Cardiac fibroblast (primary cell): Measurements from ENCODE around the gene THOC5.
"Not testable (repeated sequence)": the region's sequence is repeated elsewhere in the genome, so short reads cannot be mapped to it uniquely, and the experiment has no call there.

Source experiments
- DNase-seq, 2 donors: peaks; one replicate each; pipeline versions ENCODE4 v3.0.0 to v3.0.0-alpha.2; 2010; ENCODE audit warnings: low read depth in 2 of 2
- H3K4me3 ChIP-seq, 2 donors: replicated peaks in 1 of 2; 1 replicate in 1 of 2; 2 replicates in 1 of 2; pipeline ENCODE4 v1.5.1; 2011; ENCODE audit warnings: low read depth in 2 of 2, low read length in 2 of 2, mild to moderate bottlenecking in 2 of 2, moderate library complexity in 1 of 2
- CTCF ChIP-seq: IDR thresholded peaks from one replicate; pipeline ENCODE4 v1.5.1; 2011; ENCODE audit warnings: low read depth, mild to moderate bottlenecking, low read length, inconsistent platforms

Gene THOC5

DNA sequence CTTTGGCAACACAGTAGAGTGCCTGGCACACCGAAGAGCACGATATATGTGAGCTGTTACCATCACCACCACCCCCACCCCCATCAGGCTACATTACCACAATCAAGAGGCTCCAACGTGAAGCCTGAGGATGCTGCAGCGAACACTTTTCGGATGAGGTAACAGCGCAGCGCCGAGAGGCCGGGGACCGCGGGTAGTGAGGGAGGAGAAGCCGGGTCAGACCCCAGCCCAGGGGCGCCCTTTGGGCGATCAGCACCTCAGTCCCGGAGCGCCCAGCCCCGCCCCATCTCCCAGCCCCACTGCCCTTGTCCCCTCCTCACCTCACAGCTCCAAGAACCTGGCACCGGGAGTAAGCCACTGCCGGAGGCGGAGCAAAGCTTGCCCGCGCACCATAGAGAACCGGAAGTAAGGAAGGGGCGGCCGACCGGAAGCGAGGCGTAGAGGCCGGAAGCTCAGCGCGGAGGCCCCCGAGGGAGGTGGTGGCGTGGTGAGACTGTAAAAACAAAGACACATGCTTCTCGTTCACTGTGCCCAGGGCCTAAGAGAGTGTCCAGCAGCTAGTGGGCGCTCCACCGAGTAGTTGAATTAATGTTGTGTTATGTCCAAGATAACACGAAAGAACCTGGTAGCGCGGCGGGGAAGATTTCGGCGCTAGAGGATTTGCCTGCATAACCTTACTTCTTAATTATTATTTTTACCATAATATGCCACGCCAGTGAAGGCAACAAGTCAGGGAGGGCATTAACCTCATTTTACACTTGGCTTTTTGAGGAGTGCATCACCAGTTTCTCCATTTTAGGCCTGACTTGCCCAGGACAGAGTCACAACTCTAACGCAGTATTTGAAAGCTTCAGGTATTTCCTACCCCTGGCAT, at the start of gene THOC5:
THOC5 (minus strand) TSS at position 407 of the 874 bp plus-strand sequence. CDS start 4,610 bp downstream, outside the sequence.
- peak; percentile 72 for TF ChIP-seq CTCF
- DNase-seq: peak; percentile 96
- H3K4me3 ChIP-seq: peak within 1 kb of the TSS; percentile 71 to 73

GRCh38 chr22:29598684-29599020, 45.1 kb upstream of the THOC5 start:
- no peak for TF ChIP-seq CTCF
- no peak for DNase-seq
- H3K4me3 ChIP-seq: no peak overlapping the region

GRCh38 chr22:29597871-29598683, 44.5 kb upstream of the THOC5 start:
- not testable (repeated sequence) for DNase-seq

GRCh38 chr22:29596408-29596807, 42.9 kb upstream of the THOC5 start:
- no peak overlapping the region for H3K4me3 ChIP-seq
- DNase-seq: no peak
- TF ChIP-seq CTCF: no peak

More at GRCh38 chr22:29597871-29598683, 44.5 kb upstream of the THOC5 start:
- not testable (repeated sequence) for H3K4me3 ChIP-seq

DNA sequence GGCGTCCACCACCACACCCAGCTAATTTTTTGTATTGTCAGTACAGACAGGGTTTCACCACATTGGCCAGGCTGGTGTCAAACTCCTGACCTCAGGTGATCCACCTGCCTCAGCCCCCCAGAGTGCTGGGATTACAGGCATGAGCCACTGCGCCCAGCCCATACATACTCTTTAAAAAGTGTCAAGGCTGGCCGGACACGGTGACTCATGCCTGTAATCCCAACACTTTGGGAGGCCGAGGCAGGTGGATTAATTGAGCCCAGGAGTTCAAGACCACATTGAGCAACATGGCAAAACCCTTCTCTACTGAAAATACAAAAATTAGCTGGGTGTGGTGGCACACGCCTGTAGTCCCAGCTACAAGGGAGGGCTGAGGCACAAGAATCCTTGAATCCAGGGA, 40.9 kb upstream of the THOC5 start:
- not testable (repeated sequence) for H3K4me3 ChIP-seq, DNase-seq

DNA sequence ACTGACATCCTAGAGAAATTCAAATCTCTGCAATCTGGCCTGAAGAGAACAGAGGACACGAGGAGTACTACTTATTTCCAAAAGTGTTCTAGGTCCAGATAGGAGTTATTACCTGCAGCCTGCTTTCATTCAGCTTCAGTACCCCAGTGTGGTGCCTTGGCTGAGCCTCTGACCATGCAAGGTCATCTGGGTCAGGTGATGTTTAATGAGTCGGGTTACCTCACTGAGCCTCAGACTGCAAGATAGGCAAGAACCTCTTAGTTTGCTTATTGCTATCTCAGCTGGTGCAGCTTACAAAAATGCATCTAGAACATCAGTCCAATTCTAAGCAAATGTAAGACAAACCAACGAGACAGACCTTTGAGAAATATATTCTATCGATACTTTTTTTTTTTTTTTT, 40.4 kb upstream of the THOC5 start:
- no peak for TF ChIP-seq CTCF

DNA sequence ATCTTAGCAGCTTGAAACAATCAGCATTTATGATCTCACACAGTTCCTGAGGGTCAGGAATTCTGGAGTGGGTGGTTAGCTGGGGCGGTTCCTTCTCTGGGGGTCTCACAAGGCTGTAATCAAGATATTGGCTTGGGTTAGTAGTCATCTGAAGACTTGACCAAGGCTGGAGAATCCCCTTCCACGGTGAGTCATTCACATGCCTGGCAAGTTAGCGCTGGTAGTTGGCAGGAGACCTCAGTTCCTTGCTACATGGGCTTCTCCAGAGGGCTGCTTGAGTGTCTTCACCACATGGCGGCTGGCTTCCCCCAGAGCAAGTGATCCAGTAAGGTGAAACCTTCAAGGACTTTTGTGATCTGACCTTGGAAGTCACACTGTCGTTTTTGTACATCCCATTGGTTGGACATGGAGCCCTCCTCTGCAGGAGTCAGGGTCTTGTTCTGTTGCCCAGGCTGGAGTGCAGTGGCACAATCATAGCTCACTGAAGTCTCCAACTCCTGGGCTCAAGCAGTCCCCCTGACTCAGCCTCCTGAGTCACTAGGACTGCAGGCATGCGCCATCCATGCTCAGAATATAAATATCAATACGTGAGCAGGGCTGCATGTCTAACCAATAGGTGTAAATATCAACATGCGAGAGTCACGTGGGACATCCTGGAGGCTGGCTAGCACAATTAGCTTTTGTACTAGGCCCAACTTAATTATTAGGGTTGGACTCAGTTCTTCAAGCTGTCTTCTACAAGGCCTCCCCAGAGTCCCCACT, 34.6 kb upstream of the THOC5 start:
- DNase-seq: peak; percentile 83 to 92
- no peak overlapping the region for H3K4me3 ChIP-seq
- TF ChIP-seq CTCF: no peak

More for the DNA sequence above, 40.4 kb upstream of the THOC5 start:
- no peak for DNase-seq
- H3K4me3 ChIP-seq: no peak overlapping the region

GRCh38 chr22:29586193-29586705, 32.7 kb upstream of the THOC5 start:
- not testable (repeated sequence) for H3K4me3 ChIP-seq, DNase-seq
